HG03175 (cell line): ENCODE measurements around the gene PACRG.
A peak's percentile ranks its signal among the peaks of the same experiment; 100 is the strongest.
"Not testable (repeated sequence)": the region's sequence is repeated elsewhere in the genome, so short reads cannot be mapped to it uniquely, and the experiment has no call there.

Source experiments
- ATAC-seq: cut with Tn5 transposase; IDR thresholded peaks from one replicate; pipeline ENCODE4 v1.9.1; 2021; ENCODE audit warnings: mild to moderate bottlenecking, moderate library complexity; ENCODE audit not compliant: unreplicated experiment

Gene PACRG

DNA sequence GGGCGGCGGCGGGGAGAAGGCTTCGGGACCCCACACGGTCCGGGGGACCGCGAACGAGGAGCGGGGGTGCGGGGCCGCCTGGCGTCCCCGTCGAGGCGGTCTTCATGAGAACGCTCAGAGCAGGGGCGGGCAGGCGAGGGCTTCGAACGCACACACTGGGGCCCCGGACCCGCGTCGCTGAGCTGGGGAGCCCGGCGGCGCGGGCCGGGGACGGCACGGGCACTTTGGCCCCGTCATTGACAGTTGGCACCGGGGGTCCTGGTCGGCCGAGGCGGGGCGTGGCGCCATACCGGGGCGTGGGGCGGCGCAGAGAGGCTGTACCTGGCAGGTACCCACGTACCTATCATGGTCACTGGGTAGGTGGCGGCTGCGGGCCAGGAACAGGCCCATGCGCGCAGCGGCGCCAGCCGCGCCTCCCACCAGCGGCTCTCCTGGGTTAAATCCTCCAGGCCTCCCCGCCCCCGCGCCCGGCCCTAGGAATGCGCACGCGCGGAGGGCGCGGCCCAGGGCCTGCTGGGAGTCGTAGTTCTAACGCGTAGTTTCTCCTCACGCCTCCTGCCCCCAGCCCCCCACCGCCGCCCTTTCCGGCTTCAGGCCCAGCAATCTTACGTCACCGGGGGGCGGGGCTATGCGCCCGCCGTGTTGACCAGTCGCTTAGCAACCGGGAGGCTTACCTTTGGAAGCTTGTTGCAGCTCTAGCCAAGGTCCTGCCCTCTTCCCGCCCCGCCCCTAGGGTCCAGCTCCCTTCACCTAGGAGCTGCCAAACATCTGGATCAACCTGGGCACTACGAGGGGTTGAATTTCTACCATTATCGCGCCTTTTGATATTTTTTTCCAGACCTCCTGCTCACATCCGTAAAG, at the start of gene PACRG, which contains the start of gene PRKN:
PACRG (plus strand) TSS at position 653 of the 861 bp plus-strand sequence.
PRKN (minus strand) TSS at position 445 of the 861 bp plus-strand sequence.
- ATAC-seq = peak; percentile 95

DNA sequence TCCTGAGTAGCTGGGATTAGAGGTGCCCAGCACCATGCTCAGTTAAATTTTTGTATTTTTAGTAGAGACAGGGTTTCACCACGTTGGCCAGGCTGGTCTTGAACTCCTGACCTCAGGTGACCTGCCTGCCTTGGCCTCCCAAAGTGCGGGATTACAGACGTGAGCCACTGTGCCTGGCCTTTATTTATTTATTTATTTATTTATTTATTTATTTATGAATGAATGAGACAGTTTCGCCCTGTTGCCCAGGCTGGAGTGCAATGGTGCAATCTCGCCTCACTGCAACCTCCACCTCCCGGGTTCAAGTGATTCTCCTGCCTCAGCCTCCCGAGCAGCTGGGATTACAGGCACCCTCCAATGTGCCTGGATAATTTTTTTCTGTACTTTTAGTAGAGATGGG, 48.9 kb upstream of the PACRG start:
- ATAC-seq = not testable (repeated sequence)

DNA sequence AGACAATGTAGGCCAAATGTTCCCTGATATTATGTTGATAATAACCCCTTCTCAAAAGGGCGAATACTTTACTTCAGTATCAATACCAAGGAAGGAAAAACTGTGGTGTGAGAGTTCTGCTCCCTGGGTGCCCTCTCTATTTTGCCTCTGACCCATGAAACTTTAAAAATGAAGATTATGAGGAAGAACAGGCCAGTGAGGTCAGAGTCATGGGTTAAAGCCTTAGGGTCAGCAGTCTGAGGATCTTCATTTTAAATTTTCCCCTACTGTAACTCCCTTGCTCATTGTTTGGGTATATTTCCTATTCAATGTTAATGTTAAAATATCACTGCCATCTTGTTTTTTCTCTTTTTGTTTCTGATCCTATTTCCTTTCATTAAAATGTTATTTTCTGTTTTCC, 48.1 kb upstream of the PACRG start:
- ATAC-seq = no peak

GRCh38 chr6:162680367-162680766, 47.4 kb upstream of the PACRG start:
- no peak for ATAC-seq

DNA sequence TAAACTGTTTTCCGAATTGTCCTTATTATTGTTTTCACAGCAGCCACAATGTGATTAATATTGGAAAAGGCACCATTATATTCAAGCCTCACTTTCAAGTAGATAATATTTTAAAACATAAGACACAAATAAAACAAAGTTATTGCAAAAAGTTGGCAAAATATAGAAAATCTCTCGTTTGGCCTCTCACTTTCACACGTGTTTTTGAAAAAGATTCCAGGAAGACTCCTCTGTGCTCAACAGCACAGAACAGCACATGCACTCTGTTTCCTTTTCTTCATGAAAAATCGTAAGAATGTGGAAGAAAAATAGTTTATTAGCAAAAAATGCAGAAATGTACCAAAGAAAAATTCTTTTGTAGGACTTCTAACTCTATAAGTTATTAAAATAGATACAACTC, 46.9 kb upstream of the PACRG start:
- ATAC-seq = no peak

GRCh38 chr6:162681447-162681846, 46.3 kb upstream of the PACRG start:
- no peak for ATAC-seq

- no peak for ATAC-seq
Observed at GRCh38 chr6:162683135-162683534, 44.6 kb upstream of the PACRG start.

DNA sequence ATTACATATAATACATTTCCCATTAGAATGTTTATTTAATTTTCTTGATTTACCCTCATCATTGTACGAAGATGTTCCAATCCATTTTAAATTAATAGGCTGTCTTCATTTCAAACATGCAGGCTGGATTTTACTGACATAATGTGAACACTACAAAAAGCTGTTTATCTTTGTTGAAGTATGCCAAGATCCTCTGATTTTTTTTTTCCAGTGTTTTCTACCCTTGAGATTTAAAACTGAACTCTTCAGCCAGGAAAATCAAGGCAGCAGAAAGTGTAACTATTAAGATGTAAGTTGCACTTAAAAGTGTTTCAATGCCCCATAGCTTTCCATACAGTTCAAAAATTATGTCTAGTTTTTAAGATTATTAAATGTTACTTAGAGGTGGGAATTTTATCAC, 43.7 kb upstream of the PACRG start:
- ATAC-seq = no peak

GRCh38 chr6:162684961-162685360, 42.8 kb upstream of the PACRG start:
- no peak for ATAC-seq

DNA sequence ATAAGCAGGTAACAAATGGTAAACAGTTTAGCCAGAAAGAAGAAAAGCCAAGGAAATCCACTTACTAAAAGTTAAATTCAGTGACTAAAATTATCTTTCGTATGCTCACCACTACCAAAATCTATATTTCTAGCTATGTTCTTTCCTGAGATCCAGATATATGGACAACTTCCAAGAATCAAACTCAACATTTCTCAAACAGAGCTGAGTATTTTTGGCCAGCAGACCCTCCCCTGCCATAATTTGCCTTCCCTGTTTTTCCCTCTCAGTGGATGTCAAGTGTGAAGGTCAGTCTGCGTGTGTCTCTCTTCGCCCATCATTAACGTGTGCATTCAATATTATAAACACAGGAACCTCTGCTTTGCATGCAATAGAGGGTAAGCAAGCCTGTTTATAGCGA, 42.2 kb upstream of the PACRG start:
- no peak for ATAC-seq

GRCh38 chr6:162688751-162689345, 38.9 kb upstream of the PACRG start:
- ATAC-seq = no peak

- no peak for ATAC-seq
Observed at GRCh38 chr6:162690158-162690557, 37.6 kb upstream of the PACRG start.

- ATAC-seq = no peak
Observed at GRCh38 chr6:162697872-162698403, 29.8 kb upstream of the PACRG start.

DNA sequence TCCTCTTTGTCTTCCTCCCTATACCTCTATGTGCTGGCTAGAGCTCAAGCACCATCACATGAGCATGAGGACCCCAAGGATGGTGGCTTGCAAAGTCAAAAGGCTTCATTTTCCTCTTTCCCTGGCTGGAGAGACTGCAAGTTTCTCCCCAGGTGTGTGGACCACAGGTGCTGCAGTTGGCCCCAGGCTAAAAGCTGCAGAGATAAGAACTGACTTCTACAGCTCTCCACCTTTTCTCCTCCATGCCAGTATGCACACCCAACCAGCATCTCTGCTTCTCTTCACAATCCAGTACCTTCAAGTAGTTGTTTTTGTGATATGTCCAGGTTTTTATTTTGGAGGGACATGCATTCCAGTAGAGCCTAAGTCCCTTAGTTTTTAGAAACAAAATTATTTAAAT, 29.3 kb upstream of the PACRG start:
- no peak for ATAC-seq

- ATAC-seq = no peak
Observed at GRCh38 chr6:162699961-162700360, 27.8 kb upstream of the PACRG start.

DNA sequence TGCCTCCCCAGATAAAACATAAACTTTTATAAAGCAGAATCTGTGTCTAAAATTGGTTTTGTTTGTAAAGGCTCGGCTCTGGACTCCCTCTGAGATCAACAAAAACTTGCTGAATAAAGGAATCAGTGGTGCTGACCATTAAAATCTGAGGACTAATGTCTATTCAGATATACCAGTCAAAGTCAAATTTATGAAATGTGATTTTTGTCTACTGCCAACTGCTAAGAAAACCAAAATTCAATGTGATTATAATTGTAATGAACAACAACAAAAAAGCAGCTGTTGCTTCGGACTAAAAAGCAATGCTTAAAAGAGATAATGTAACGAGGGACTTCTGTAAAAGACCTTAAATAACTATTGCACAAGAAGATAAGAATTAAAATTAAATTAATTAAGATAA, 26.8 kb upstream of the PACRG start:
- ATAC-seq = no peak

- ATAC-seq = no peak
Observed at GRCh38 chr6:162701551-162701950, 26.2 kb upstream of the PACRG start.

DNA sequence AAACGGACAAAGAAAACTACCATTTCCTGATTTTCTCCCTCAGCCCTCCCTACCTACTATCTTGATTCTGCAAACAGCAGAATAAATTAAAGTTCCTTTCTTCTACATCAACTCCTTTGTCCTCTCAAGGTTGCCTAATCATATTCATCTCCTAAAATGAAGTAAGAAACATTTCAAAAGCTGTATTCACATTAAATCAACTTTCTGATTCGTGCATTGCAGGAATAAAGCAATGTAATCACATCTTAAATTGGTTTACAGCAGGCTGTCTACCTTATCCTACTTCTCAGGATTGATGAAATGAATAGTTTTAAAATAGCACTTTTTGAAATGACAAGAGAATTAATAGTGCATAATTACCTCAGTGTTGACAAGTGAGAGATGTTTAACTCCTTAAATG, 25.3 kb upstream of the PACRG start:
- ATAC-seq = no peak

DNA sequence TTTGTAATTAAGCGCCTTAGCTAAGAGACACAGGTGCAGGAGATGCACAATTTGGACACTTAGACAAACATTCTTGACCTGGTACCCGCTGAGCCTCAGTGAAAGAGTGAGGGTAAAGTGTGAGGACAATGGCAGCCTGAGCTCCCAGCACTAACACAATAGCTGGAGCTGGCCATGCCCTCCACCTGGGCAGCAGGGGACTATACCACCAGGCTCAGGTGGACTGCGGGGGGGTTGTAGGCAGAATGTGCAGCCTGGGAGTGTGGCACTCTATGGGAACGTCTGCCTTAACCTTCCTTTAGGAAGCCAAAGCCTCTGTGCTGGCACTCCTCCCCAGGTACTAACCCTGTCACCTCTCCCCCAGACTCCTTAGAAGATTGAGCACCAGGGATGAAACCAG, 23.8 kb upstream of the PACRG start:
- ATAC-seq = no peak

DNA sequence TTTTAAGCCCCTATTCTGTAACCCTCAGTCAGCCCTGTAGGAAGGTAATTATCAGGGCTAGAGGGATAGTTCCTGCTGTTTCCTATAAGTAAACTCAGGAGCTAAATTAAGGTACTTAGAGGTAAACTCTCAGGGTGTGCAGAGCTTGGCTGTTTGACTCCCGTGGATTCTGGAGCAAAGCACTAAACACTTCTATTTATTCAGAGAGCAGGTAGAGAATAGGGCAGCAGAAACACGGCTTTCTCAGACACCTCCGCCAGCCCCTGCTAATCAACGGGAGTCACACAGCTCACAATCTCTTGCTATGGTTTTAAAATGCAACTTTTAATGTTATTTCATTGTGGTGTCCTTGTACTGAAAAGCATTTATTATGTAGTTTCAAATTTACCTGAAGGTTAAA, 22.0 kb upstream of the PACRG start:
- no peak for ATAC-seq

- ATAC-seq = no peak
Observed at GRCh38 chr6:162706232-162706631, 21.5 kb upstream of the PACRG start.

DNA sequence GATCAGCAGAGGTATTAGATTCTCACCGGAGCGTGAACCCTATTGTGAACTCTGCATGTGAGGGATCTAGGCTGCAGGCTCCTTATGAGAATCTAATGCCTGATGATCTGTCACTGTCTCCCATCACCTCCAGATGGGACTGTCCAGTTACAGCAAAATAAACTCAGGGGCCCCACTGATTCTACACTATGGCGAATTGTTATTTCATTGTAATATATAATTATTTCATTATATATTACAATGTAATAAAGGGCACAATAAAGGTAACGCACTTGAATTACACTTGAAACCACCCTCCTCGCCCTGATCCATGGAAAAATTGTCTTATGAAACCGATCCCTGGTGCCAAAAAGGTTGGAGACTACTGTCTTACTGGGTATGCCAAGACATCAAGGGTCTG, 18.8 kb upstream of the PACRG start:
- ATAC-seq = no peak
